ENCODE measurements around the gene PRR15.

GRCh38 chr7:29563590-29564495, at the start of gene PRR15:
- TF ChIP-seq CTCF (IDR thresholded peaks at IDR 0.05) (no peak), EZH2 (IDR thresholded peaks at IDR 0.05; ENCODE audit: borderline replicate concordance, insufficient read depth, low read depth, low read length, poor library complexity, severe bottlenecking) (no peak)
